Eye (tissue), 1 donor: Measurements from ENCODE around the gene WDR36.
A peak's percentile ranks its signal among the peaks of the same experiment; 100 is the strongest.

Experiments
- DNase-seq: peaks from one replicate; pipeline ENCODE4 v3.0.0-alpha.2; 2015

WDR36 gene

DNA sequence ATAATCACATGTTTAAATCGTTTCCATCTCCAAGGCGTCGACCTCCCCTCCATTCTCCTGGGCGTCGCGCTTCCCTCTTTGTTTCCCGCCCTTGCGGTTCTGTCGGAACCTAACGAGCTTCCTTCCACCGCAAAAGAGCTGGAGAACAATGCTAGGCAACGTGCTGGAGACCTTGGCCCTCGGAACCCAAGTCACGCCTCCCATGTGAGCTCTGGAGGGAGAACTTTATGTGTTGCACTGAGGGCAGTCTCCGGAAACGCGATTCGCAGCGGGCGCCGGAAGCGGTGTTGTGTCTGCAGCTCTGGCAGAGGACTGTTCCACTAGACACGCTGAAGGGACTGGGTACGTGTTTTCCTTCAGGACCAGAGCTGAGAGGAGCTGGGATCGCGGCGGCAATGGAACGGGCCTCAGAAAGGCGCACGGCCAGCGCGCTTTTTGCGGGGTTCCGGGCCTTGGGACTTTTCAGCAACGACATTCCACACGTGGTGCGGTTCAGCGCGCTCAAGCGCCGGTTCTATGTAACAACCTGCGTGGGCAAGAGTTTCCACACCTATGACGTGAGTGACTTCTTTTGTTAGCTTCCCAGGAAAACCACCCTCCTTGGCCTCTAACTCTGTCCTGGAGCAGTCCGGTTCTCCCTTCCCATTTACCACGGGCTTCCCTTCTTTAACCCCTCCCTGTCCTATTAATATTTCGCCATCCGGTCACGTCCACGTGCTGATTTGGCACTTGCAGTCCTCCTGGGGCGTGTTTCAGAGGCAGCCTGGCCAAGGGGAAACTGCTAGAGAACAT is at the start of gene WDR36:
TSS of gene WDR36 (plus strand) at position 287 of the 792 bp plus-strand sequence. CDS start at position 396, 109 bp downstream.
- DNase-seq: peak; percentile 98

DNA sequence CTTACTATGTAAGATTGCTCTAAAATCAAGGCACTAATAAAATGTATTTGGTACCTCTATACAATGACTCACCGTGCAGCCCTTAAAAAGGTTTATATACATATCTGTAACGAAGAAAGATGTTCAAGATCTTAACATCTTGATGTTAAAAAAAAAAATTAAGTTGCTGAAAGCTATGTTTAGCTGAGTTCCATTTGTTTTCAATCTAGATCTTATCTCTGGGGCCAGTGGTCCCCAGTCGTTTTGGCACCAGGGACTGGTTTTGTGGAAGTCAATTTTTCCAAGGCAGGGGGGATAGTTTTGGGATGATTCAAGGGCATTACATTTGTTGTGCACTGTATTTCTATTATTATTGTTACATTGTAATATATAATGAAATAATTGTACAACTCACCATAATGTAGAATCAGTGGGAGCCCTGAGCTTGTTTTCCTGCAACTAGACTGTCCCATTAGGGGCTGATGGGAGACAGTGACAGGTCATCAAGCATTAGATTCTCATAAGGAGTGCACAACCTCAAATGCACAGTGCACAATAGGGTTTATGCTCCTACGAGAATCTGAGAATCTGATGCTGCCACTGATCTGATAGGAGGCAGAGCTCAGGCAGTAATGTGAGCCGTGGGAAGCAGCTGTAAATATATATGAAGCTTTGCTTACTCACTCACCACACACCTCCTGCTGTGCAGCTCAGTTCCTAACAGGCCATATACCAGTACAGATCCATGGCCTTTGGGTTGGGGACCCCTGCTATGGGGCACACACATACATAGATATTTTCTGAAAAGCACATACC is 48.2 kb upstream of the WDR36 start:
- DNase-seq: peak; percentile 17

GRCh38 chr5:111058064-111058463 is 34.1 kb upstream of the WDR36 start:
- DNase-seq: no peak

- no peak for DNase-seq
These were observed 32.0 kb upstream of the WDR36 start for GRCh38 chr5:111060169-111060568.

- no peak for DNase-seq
These were observed 30.5 kb upstream of the WDR36 start for GRCh38 chr5:111061618-111062017.

DNA sequence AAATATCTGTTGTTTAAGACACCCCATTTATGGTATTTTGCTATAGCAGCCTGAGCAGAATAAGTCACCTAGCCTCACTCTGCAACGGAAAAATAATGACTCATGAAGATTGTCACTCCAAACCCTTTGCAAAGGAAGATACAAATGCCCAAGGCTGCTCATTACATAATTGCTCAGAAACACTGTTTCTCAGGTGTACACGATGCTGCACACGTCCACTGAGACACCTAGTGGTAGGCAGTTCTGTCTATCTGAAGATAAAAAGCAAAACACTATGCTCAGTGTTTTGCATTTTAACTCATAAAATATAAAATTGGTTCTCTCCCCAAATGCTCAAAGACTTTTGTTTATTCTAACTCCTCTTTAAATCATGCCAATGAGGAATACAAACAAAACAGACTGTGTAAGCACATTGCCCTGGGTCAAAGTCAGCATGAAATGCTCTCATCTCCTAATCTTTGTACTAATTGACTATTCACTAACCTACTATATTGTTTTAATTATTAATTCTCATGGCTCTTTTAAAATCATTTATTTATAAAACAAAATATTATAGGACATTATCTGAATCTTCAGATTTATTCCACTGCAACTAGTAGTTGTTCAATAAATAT is 28.3 kb upstream of the WDR36 start:
- DNase-seq: no peak

- no peak for DNase-seq
These were observed 25.7 kb upstream of the WDR36 start for GRCh38 chr5:111066261-111066938.

- no peak for DNase-seq
These were observed 23.9 kb upstream of the WDR36 start for GRCh38 chr5:111068213-111068612.

DNA sequence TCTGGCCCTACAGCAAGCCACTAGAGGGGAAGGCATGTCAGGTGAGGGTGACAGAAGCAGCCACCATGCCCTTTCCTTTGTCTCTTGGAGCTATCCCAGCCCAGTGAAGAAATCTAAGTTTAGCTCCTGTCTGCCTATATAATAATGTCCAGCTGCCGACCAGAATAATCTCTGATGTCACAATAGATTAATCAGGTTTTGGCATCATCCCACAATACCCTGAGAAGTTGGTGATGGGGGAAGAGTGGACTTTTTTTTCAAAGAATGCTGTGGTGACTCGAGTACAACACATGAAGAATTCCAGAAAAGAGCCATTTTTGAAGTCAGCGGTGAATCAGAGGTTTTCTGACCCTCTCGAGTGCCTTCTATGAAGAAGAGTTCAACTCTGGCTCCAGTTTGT is 22.3 kb upstream of the WDR36 start:
- peak; percentile 49 for DNase-seq

GRCh38 chr5:111070272-111071134 is 21.6 kb upstream of the WDR36 start:
- DNase-seq: peak; percentile 80

GRCh38 chr5:111071413-111071812 is 20.7 kb upstream of the WDR36 start, which contains the start of gene TSLP:
TSS of gene TSLP (plus strand) at chr5:111071713. CDS start at chr5:111071891, 178 bp downstream.
- DNase-seq: no peak

DNA sequence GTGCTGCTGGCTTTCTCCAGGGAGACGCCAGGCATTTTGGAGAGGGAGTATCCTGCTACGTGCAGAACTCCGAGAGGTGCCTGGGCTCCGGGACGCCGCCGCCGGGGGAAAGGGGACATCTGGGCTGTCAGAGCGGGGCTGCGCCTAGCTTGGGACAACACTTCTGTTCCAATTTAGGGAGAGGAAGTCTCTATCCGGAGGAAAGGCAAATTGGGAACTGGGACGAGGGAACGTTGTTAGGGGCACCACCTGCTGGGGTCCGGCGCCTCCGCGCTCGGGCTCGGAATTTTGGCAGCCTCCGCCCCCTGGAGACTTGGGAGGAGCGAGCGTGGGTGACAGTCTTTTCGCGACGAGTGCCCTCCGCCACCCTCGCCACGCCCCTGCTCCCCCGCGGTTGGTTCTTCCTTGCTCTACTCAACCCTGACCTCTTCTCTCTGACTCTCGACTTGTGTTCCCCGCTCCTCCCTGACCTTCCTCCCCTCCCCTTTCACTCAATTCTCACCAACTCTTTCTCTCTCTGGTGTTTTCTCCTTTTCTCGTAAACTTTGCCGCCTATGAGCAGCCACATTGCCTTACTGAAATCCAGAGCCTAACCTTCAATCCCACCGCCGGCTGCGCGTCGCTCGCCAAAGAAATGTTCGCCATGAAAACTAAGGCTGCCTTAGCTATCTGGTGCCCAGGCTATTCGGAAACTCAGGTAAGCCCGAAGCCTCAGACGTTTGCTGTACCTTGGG is 19.0 kb upstream of the WDR36 start:
- peak; percentile 67 for DNase-seq

DNA sequence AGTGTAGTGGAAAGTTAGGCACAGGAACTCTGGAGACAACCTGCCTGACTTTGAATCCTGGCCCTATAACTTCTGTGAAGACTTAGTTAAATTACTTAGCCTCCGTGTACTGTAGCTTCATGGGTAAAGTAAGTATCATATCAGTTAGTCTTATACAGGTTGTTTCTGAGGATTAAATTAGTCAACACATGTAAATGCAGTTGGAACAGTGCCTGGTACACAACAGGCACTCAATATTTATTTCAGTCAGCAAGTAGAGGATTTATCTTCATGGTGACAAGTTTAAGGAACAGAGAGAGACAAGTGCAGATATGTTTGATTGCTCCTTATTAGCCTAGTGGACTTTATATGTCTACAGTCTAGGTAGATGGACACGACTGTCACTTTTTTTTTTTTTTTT is 17.9 kb upstream of the WDR36 start:
- DNase-seq: no peak

DNA sequence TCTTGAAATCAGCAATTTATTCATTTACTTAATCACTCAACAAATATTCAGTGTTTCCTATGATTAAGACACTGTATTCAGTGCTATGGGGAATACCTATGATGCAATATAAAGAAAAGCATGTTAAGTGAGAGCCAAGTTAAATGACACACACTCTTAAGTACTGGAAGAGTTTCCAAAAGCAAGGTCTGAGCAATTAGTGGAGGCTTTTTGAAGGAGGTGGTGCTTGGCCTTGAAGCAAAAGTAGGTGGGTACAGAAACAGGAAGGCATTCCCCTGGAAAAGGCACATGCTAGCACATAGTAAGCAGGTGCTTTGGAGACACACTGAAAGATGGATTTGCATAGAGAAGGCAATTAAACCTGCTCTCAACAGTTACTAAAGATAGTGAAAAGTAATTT is 16.6 kb upstream of the WDR36 start:
- no peak for DNase-seq

DNA sequence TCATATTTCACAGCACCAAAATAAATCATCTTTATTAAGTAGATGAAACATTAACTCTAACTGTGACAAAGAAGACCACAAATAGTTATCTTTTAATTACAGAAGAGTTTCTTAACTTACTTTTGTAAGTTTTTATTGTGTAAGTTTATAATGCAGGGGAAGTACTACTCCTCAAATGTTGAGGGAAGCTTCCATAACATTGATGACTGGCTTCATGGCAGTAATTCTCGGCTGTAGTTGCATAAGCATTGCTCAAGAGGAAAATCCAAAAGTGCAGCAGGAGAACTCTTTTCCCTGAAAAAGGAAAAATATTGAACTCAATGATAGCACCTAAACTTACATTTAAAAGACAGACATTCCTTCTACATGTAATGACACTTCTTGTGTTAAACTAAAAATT is 16.1 kb upstream of the WDR36 start:
- no peak for DNase-seq

DNA sequence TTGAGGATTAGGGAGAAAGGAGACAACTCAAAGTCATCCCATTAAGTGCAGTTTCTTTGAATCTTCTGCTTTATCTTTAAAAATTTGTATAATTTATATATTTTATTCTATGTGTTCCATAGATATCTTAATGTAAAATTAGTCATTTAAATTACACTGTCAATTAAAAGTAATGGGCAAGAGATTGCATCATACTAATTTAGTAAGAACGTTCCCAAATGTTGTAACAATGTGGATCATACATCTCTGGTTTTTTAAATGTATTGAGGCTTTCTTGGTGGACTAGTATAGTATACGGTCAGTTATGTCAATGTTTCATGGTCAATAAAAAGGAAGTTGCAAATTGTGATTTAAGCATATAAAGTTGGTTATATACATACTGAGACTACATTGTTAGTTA is 14.5 kb upstream of the WDR36 start:
- no peak for DNase-seq

DNA sequence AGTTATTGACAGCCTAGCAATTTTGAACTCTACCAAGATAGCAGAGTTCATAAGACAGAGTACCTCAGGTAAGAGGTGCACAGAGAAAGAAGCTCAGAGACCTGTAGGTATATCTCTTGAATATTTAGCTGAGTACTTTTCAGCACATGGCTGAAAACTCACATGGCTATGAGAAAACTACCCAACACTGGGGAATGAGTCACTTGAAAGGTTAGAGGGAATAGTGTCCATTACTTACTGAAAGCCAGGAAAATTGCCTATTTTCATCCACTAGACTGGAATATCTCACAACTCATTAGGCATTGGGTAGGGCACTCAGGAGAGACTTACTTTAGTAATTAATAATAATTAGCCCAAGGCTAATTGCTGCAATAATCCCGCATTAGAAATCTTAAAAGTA is 12.3 kb upstream of the WDR36 start:
- DNase-seq: no peak

GRCh38 chr5:111083323-111083722 is 8.8 kb upstream of the WDR36 start:
- no peak for DNase-seq

DNA sequence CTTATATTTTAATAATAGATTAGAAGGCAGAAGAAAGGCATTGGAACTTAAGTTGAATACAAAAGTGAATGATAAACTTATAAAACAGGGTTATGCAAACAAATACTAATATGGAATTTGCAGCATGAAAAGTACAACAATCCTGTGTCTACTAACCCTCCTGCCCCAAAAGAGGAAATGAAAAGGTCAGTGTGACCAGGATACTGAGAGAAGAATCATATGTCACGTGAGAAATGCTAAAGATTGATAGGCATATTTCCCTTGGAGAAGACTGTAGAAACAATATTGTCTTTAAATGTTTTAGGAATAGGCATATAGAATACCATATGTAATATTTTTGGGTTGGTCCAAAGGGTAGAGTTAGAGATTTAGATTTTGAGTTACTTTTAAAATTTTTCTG is 3.8 kb downstream of the WDR36 start:
- DNase-seq: no peak

- DNase-seq: no peak
These were observed 7.1 kb downstream of the WDR36 start for GRCh38 chr5:111099058-111099778.
